ENCODE measurements around the gene CCDC122. TPM values are rescaled to one million over a fixed set of nuclear protein-coding genes. Genes with fewer than 3 reads are reported as not detected.

CCDC122 gene
- total RNA-seq, 1 donor from 2014 or later, result 11.5 TPM

- Mint-ChIP-seq H3K27ac (no peak overlapping the region), H3K9me3 (no peaks in the 10 kb centered on the region), H3K4me1 (no peaks in the 10 kb centered on the region), H3K4me3 (no peak overlapping the region), H3K27me3 (ENCODE audit: low read depth) (no peaks in the 10 kb centered on the region), H3K36me3 (no peaks in the 10 kb centered on the region)
- TF ChIP-seq CTCF (IDR thresholded peaks at IDR 0.05; ENCODE audit: unreplicated experiment), result no peak
- no peak for DNase-seq (ENCODE audit: low spot score in 2 of 2, unreplicated experiment in 2 of 2)
These were observed 35.9 kb upstream of the CCDC122 start for GRCh38 chr13:43915451-43915850.

- no peaks in the 10 kb centered on the region for H3K36me3 Mint-ChIP-seq
- no peaks in the 10 kb centered on the region for H3K27me3 Mint-ChIP-seq (ENCODE audit: low read depth)
- DNase-seq (ENCODE audit: low spot score in 2 of 2, unreplicated experiment in 2 of 2), result no peak
- no peak overlapping the region for H3K27ac Mint-ChIP-seq
- no peak overlapping the region for H3K4me3 Mint-ChIP-seq
- no peaks in the 10 kb centered on the region for H3K9me3 Mint-ChIP-seq
- no peak for TF ChIP-seq CTCF (IDR thresholded peaks at IDR 0.05; ENCODE audit: unreplicated experiment)
- peaks cover 9% of the 10 kb centered on the region for H3K4me1 Mint-ChIP-seq
These were observed 32.3 kb upstream of the CCDC122 start for GRCh38 chr13:43911871-43912270.

- Mint-ChIP-seq H3K27me3 (ENCODE audit: low read depth) (no peaks in the 10 kb centered on the region), H3K4me3 (no peak overlapping the region), H3K27ac (no peak overlapping the region), H3K36me3 (no peaks in the 10 kb centered on the region), H3K4me1 (peaks cover 9% of the 10 kb centered on the region), H3K9me3 (no peaks in the 10 kb centered on the region)
- no peak for DNase-seq (ENCODE audit: low spot score in 2 of 2, unreplicated experiment in 2 of 2)
- TF ChIP-seq CTCF (IDR thresholded peaks at IDR 0.05; ENCODE audit: unreplicated experiment), result no peak
These were observed 31.7 kb upstream of the CCDC122 start for GRCh38 chr13:43911278-43911677.

- TF ChIP-seq CTCF (IDR thresholded peaks at IDR 0.05; ENCODE audit: unreplicated experiment), result no peak
- no peaks in the 10 kb centered on the region for H3K36me3 Mint-ChIP-seq
- no peaks in the 10 kb centered on the region for H3K27me3 Mint-ChIP-seq (ENCODE audit: low read depth)
- no peak overlapping the region for H3K4me3 Mint-ChIP-seq
- no peak overlapping the region for H3K27ac Mint-ChIP-seq
- peaks cover 9% of the 10 kb centered on the region for H3K4me1 Mint-ChIP-seq
- H3K9me3 Mint-ChIP-seq, result no peaks in the 10 kb centered on the region
- DNase-seq (ENCODE audit: low spot score in 2 of 2, unreplicated experiment in 2 of 2), result no peak
These were observed 31.3 kb upstream of the CCDC122 start for GRCh38 chr13:43910856-43911255.

GRCh38 chr13:43908156-43909126 lies 28.9 kb upstream of the CCDC122 start:
- Mint-ChIP-seq H3K4me1 (peaks cover 9% of the 10 kb centered on the region), H3K36me3 (no peaks in the 10 kb centered on the region), H3K27ac (no peak overlapping the region), H3K4me3 (no peak overlapping the region), H3K27me3 (ENCODE audit: low read depth) (peaks cover 2% of the 10 kb centered on the region), H3K9me3 (no peaks in the 10 kb centered on the region)
- no peak for DNase-seq (ENCODE audit: low spot score in 2 of 2, unreplicated experiment in 2 of 2)
- TF ChIP-seq CTCF (IDR thresholded peaks at IDR 0.05; ENCODE audit: unreplicated experiment), result peak; percentile 84

Data from mesothelial cell of epicardium (in vitro differentiated cells).